DND-41 (cell line): ENCODE results near the gene CLK2.

Experiments
- ATAC-seq: fragments of 200-7000 bp; cut with Tn5 transposase; 3 replicates; pipeline ENCODE4 v1.9.1; 2021; ENCODE audit warnings: low read depth; ENCODE audit not compliant: insufficient read depth
- DNase-seq: peaks from one replicate; pipeline ENCODE4 v3.0.0-alpha.2; 2020
- H2AFZ ChIP-seq: 2 replicates; pipeline ENCODE4 v1.6.0; 2012; ENCODE audit warnings: low read depth, low read length
- H3K27ac ChIP-seq: 2 replicates; pipeline ENCODE4 v1.5.1; 2012; ENCODE audit warnings: low read length, inconsistent platforms
- H3K27me3 ChIP-seq: fragments of 200-600 bp; sonication (generic); 2 replicates; pipeline ENCODE4 v1.6.0; 2012; ENCODE audit warnings: low read length, mild to moderate bottlenecking, inconsistent platforms; ENCODE audit not compliant: insufficient read depth, poor library complexity
- H3K36me3 ChIP-seq: 2 replicates; pipeline ENCODE4 v1.5.1; 2012; ENCODE audit warnings: low read length, inconsistent platforms; ENCODE audit not compliant: insufficient read depth
- H3K4me1 ChIP-seq: 2 replicates; pipeline ENCODE4 v1.5.1; 2012; ENCODE audit warnings: mild to moderate bottlenecking, low read length; ENCODE audit not compliant: insufficient read depth
- H3K4me2 ChIP-seq: 2 replicates; pipeline ENCODE4 v1.6.0; 2012; ENCODE audit warnings: mild to moderate bottlenecking, moderate library complexity, low read length, inconsistent platforms; ENCODE audit not compliant: insufficient read depth
- H3K4me3 ChIP-seq, 2 experiments: fragments of 200-600 bp in 1 of 2; shearing (Covaris generic) in 1 of 2; 2 replicates each; pipeline ENCODE4 v1.5.1; 2012 to 2016; ENCODE audit warnings: inconsistent platforms in 2 of 2, low read length in 2 of 2, mild to moderate bottlenecking in 2 of 2, low read depth in 1 of 2, moderate library complexity in 1 of 2
- H3K79me2 ChIP-seq: 2 replicates; pipeline ENCODE4 v1.6.0; 2012; ENCODE audit warnings: low read length, inconsistent platforms; ENCODE audit not compliant: insufficient read depth
- H3K9ac ChIP-seq: 2 replicates; pipeline ENCODE4 v1.6.0; 2012; ENCODE audit warnings: low read depth, mild to moderate bottlenecking, inconsistent platforms, low read length, moderate library complexity
- H3K9me3 ChIP-seq: 2 replicates; pipeline ENCODE4 v1.5.1; 2012; ENCODE audit warnings: low read length, moderate library complexity, mild to moderate bottlenecking, inconsistent platforms; ENCODE audit not compliant: insufficient read depth, severe bottlenecking
- H4K20me1 ChIP-seq: 2 replicates; pipeline ENCODE4 v1.6.0; 2012; ENCODE audit warnings: low read length; ENCODE audit not compliant: insufficient read depth
- EZH2 ChIP-seq: IDR thresholded peaks from 3 replicates; pipeline ENCODE4 v1.6.1; 2012; ENCODE audit warnings: borderline replicate concordance, low read depth, mild to moderate bottlenecking, moderate library complexity, low read length, inconsistent platforms; ENCODE audit not compliant: severe bottlenecking
- TF ChIP-seq, protein P1 (sequence below): IDR thresholded peaks from 2 replicates; pipeline ENCODE4 v1.5.1; 2012; ENCODE audit warnings: borderline replicate concordance, low read length, moderate library complexity, mild to moderate bottlenecking; ENCODE audit not compliant: poor library complexity, severe bottlenecking; ENCODE audit errors: extremely low read depth

The CLK2 gene

DNA sequence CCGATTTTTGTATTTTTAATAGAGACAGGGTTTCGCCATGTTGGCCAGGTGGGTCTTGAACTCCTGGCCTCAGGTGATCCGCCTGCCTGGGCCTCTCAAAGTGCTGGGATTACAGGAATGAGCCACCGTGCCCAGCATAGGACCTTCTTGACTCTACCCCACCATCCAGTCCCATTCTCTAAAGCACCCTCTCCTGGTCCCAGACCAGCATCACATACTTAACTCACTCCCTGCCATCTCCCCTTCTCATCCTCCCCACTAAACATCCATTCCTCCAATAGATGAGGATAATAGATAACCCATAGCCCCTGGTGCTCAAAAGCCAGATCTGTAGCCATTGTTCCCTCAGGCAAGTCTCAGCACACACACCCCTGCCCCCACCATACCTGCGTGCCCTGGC lies 20.1 kb downstream of the CLK2 start:
- DNase-seq (no peak), ATAC-seq (no peak)
- peak overlapping the region; percentile 66; the same call in 1 of the 2 replicates for H3K9ac ChIP-seq
- H3K9me3 ChIP-seq, result no peaks in the 10 kb centered on the region
- no peaks in the 10 kb centered on the region for H4K20me1 ChIP-seq
- peaks cover 47% of the 10 kb centered on the region for H3K4me1 ChIP-seq
- peak overlapping the region; percentile 67; the same call in 1 of the 2 replicates for H3K27ac ChIP-seq
- peaks cover 17% of the 10 kb centered on the region for H3K36me3 ChIP-seq
- H3K4me2 ChIP-seq, result peak overlapping the region; percentile 85
- peaks cover 21% of the 10 kb centered on the region for H3K79me2 ChIP-seq
- peak overlapping the region in 1 of 2 experiments; percentile 60; a peak in 1 of 4 replicates for H3K4me3 ChIP-seq
- H3K27me3 ChIP-seq, result no peaks in the 10 kb centered on the region
- TF ChIP-seq, protein P1, sequence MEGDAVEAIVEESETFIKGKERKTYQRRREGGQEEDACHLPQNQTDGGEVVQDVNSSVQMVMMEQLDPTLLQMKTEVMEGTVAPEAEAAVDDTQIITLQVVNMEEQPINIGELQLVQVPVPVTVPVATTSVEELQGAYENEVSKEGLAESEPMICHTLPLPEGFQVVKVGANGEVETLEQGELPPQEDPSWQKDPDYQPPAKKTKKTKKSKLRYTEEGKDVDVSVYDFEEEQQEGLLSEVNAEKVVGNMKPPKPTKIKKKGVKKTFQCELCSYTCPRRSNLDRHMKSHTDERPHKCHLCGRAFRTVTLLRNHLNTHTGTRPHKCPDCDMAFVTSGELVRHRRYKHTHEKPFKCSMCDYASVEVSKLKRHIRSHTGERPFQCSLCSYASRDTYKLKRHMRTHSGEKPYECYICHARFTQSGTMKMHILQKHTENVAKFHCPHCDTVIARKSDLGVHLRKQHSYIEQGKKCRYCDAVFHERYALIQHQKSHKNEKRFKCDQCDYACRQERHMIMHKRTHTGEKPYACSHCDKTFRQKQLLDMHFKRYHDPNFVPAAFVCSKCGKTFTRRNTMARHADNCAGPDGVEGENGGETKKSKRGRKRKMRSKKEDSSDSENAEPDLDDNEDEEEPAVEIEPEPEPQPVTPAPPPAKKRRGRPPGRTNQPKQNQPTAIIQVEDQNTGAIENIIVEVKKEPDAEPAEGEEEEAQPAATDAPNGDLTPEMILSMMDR, result no peak
- TF ChIP-seq EZH2, result no peak
- H2AFZ ChIP-seq, result no peak overlapping the region

DNA sequence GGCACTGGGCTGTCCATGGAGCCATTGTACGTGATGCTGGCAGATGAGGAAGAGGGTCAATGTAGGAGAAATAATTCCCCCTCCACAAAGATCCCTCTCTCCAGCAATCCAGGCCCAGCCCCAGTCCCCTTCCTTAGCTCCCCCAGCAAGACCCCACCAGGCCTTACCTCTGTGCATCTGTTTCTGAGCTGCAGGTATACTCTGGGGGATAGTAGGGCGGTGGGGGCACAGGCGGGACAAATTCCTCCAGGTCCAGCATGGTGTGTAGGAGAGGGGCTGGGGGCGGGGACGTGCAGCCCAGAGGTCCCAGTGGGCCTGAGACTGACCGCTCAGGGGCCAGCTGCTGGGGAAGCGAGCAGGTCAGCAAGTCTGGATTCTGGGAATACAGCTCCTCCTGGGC lies 21.7 kb downstream of the CLK2 start:
- Histone ChIP-seq H3K36me3 (peaks cover 21% of the 10 kb centered on the region), H3K4me3 (peak overlapping the region in 1 of 2 experiments; percentile 59; a peak in 1 of 4 replicates), H3K27me3 (no peaks in the 10 kb centered on the region), H3K4me2 (peak overlapping the region; percentile 81), H2AFZ (no peak overlapping the region), H3K9me3 (no peaks in the 10 kb centered on the region), H4K20me1 (no peaks in the 10 kb centered on the region), H3K27ac (peak overlapping the region; percentile 67), H3K79me2 (peaks cover 21% of the 10 kb centered on the region), H3K4me1 (peaks cover 47% of the 10 kb centered on the region), H3K9ac (peak overlapping the region; percentile 62; the same call in 1 of the 2 replicates)
- TF ChIP-seq, protein P1, result no peak
- TF ChIP-seq EZH2, result no peak
- ATAC-seq (no peak), DNase-seq (no peak)

DNA sequence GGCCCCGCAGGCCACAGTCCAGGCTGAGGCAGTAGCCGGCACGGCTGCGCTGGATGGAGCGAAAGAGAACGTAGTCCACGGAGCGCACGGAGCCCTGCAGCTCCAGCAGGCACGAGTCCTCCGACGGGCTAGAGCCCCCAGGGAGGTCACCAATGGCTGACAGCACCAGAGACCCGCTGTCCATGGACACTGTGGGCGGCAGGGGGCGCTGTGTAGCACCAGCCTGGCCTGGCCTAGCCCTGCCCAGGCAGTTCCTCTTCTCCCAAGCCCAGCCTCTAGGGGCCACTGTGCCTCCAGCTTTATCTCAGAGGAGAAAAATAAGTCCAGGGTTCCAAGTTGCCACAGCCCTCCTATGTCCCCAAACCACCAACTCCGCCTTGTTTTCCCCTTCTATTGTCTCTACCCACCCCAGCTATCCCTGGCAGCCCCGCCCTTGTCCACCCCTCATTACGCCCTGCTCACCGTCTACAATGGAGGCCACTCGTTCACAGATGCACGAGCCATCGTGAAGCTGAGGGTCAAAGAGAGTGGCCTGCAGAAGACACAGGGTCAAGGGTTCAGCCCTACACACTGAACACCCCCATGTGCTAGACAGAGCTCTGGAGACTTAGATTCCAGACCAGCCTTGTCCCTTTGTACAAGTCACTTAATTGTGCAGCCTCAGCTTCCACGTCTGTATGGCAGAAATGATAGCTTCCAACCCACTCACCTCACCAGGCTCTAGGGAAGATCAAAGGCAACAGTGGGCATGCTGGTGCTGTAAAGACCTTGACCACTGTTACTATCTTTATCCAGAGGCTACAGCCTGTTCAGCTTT lies 22.5 kb downstream of the CLK2 start:
- no peaks in the 10 kb centered on the region for H3K27me3 ChIP-seq
- peaks cover 21% of the 10 kb centered on the region for H3K79me2 ChIP-seq
- TF ChIP-seq, protein P1, result peak; percentile 100
- no peak for TF ChIP-seq EZH2
- H3K4me2 ChIP-seq, result peak overlapping the region; percentile 81
- peak; percentile 96 for DNase-seq
- H3K4me3 ChIP-seq, result peak overlapping the region in 1 of 2 experiments; percentile 59; a peak in 3 of 4 replicates
- no peaks in the 10 kb centered on the region for H4K20me1 ChIP-seq
- H3K9ac ChIP-seq, result peak overlapping the region; percentile 62
- H3K4me1 ChIP-seq, result peaks cover 45% of the 10 kb centered on the region
- peak overlapping the region; percentile 75 for H3K27ac ChIP-seq
- H3K9me3 ChIP-seq, result no peaks in the 10 kb centered on the region
- peak; percentile 91 for ATAC-seq
- H3K36me3 ChIP-seq, result peaks cover 21% of the 10 kb centered on the region
- peak overlapping the region; percentile 79 for H2AFZ ChIP-seq
